KOPT-K1 (cell line): Measurements from ENCODE around the gene KRT12.
"Not testable (repeated sequence)": the region's sequence is repeated elsewhere in the genome, so short reads cannot be mapped to it uniquely, and the experiment has no call there.

Source experiments
- H3K27ac ChIP-seq: fragments of 200-600 bp; sonication (generic); 2 replicates; pipeline ENCODE4 v1.5.1; 2016; ENCODE audit warnings: antibody characterized with exemption, mild to moderate bottlenecking, low read depth, low read length; ENCODE audit not compliant: poor library complexity, severe bottlenecking
- H3K36me3 ChIP-seq: fragments of 200-600 bp; sonication (generic); 2 replicates; pipeline ENCODE4 v1.5.1; 2017; ENCODE audit warnings: antibody characterized with exemption, mild to moderate bottlenecking, low read length, moderate library complexity; ENCODE audit not compliant: insufficient read depth
- H3K9me3 ChIP-seq: fragments of 200-600 bp; sonication (generic); 2 replicates; pipeline ENCODE4 v1.5.1; 2017; ENCODE audit warnings: antibody characterized with exemption, low read length, mild to moderate bottlenecking; ENCODE audit not compliant: insufficient read depth, poor library complexity, severe bottlenecking

The KRT12 gene

DNA sequence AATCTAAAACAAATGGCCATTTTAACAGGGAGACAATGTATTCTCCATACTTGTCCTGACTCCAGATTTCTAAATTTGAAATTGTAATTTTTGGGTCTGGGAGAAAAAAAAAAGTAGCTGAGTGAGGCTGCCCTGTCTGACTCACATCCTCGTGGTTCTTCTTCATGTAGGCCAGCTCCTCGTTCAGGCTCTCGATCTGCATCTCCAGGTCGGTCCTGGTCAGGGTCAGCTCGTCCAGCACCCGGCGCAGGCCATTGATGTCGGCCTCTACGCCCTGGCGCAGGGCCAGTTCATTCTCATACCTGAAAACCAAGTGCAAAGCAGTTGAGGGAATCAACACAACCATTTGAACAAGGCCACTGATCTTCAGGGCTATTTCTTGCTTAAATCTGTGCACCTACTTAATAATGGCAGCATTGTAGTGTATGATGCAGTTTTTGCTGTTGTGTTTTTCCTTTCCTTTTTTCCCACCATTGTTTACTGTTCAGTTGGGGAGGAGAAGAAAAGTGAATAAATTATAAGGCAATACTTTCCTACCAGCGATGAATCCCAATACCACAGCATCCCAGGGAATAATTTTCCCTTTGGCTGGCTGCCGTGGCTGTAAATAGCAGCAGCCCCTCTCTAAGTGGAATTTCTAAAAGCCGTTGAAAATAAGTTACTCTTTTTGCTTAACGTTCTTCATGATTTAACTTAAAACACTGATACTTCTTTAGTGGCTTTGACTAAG is 2.2 kb downstream of the KRT12 start:
- Histone ChIP-seq H3K36me3 (no peaks in the 10 kb centered on the region), H3K27ac (no peak overlapping the region), H3K9me3 (no peaks in the 10 kb centered on the region)

DNA sequence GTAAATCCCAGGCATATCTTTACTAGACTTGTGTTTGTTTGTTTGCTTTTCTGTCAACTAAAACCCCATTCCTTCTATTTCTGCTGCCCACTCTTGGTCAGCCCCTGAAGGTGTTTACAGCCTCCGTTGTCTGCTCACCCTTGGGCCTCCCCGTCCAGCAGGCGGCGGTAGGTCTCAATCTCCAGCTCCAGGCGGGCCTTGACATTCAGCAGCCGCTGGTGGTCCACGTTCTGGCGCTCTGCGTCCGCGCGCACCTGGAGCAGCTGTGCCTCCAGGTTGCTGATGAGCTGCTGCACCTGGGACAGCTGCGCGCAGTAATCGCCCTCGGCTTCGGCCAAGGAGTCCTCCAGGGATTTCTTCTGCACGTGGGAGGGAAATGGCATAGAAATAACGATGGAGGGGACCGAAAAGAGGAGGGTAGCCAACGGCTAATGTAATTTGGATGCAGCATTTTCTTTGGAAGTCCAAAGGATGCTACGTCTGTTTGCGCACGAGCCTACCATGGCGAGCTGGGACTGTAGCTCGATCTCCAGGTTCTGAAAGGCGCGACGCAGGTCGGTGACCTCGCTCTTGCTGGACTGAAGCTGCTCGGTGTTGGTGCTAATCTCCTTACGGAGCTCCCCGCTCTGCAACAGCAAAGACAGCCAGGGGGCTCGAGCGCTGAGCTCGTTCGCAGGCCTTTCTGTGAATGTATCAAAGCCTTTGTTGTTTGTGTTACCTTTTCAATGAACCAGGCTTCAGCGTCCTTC is 3.9 kb downstream of the KRT12 start:
- Histone ChIP-seq H3K36me3 (no peaks in the 10 kb centered on the region), H3K9me3 (no peaks in the 10 kb centered on the region), H3K27ac (no peak overlapping the region)

DNA sequence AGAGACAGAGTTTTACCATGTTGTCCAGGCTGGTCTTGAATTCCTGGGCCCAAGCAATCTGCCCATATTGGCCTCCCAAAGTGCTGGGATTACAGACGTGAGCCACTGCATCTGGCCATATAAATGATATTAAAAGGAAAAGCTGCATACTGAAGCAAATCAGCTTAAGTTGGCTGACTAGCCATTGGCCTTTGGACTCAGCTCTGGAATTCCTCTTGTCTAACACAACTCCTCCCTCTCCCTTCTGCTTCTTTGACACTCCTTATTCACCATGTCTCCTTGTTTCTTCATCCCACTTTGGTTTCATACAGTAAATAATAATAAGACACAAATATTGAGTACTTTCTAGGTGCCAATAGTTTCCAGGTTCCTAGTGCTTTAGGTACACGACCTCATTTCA is 7.5 kb downstream of the KRT12 start:
- no peaks in the 10 kb centered on the region for H3K36me3 ChIP-seq
- H3K27ac ChIP-seq: no peak overlapping the region
- no peaks in the 10 kb centered on the region for H3K9me3 ChIP-seq

DNA sequence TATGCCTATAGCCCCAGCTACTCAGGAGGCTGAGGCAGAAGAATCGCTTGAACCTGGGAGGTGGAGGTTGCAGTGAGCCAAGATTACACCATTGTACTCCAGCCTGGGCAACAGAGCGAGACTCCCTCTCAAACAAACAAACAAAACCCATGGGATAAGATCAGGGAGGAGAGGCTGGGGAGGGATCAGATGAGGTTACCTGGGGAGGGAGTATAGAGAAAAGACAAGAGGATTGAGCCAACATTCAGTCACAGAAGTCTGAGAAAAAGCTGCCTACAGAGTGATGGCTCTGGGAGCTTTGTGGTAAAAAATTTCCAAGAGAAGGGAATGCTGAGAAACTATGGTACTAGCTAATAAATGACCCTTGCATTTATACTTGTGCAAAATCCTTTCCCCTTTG is 8.4 kb downstream of the KRT12 start:
- H3K9me3 ChIP-seq, H3K36me3 ChIP-seq, H3K27ac ChIP-seq: not testable (repeated sequence)

DNA sequence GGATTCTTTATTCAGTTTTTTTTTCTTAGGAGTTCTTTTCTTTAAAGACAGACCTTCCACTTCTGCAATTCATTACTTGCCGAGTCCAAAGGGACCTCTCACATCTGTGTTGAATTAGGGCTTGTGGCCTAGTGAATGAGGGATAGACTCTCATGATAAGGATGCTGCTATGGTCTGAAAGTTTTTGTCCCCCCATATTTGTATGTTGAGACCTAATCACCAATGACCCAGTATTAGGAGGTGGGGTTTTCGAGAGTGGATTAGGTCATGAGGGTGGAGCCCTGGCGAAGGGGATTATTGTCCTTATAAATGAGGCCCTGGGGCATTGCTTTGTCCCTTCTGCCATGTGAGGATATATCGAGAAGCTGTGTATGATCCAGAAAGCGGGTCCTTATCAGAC is 9.5 kb downstream of the KRT12 start:
- H3K36me3 ChIP-seq: no peaks in the 10 kb centered on the region
- H3K9me3 ChIP-seq: no peaks in the 10 kb centered on the region
- no peak overlapping the region for H3K27ac ChIP-seq

DNA sequence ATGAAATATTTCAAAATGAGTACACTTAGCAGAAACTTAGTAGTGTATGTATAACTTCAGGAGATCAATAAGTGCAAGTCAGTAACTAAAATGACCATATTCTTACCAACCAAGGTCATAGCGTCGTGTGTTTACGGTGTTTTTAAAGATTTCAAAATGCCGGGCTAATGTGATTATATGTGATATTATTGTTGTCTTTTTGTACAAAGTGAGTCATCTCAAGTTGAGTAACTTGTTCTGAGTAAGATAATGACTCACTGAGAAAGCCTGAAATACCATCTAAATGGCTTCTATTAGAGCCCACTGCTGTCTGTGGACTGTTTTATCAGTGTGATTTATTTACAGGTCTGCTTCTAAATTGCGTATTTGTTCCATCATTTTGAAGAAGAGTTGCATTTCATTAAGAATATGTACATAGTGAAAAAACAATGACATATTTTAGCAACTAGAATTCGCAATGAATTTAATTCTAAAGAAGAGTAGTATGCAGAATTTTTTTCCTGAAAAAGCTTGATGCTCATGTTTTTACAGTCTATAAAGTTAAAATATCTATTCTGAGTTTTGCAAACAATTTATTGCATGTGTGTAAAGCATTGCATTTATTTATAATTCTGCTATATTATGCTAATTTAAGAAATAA is 12.7 kb downstream of the KRT12 start:
- no peaks in the 10 kb centered on the region for H3K9me3 ChIP-seq
- H3K36me3 ChIP-seq: no peaks in the 10 kb centered on the region
- no peak overlapping the region for H3K27ac ChIP-seq

DNA sequence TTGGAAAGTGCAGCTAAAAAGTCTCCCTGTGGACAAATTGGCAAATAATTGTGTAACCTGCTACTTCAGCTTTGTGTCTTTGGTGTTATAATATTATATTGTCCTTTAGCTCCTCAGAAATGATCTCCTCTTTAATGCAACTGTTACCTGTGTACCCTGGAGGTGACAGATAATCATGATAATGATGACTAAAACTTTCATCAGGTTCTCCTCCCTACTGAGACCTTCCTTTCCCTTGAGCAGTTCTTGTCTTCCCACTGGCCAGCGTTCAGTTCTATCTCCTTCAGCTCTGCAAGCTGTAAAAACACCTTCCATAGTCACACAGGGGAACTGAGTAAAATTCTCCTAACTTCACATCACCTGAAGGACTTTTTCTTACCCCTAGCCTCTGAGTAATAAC is 14.7 kb downstream of the KRT12 start:
- no peaks in the 10 kb centered on the region for H3K36me3 ChIP-seq
- H3K27ac ChIP-seq: no peak overlapping the region
- H3K9me3 ChIP-seq: no peaks in the 10 kb centered on the region

DNA sequence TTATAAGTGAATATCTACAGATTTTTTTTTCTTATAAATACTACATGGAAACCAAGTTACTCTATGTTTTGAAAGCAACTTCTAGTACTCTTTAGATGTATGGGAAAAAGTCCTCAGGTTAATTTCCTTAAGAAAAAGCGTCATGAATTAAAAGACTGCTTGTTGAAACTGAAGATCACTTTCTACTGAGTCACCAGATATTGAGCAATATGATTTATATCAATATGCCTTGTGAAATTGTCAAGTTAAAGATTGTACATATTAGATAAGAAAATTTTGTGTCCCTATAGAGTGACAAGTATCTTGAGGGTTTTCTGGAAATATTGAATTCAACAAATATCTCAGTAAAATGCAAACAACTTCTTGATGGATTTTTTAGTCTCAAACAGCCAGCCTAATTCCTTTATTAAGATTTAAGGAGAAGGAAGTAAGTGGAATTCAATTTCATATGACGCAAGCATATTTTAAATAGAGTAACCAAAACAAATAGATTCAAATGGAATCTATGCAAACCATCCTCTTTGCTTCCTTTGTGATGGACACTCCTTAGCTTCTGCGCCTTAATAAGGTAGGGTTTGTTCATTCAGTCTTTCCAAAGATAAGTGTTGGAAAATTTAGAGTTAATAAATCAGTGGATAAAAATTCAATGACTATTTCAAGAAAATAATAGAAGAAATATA is 16.6 kb downstream of the KRT12 start:
- H3K27ac ChIP-seq: no peak overlapping the region
- H3K9me3 ChIP-seq: no peaks in the 10 kb centered on the region
- no peaks in the 10 kb centered on the region for H3K36me3 ChIP-seq

DNA sequence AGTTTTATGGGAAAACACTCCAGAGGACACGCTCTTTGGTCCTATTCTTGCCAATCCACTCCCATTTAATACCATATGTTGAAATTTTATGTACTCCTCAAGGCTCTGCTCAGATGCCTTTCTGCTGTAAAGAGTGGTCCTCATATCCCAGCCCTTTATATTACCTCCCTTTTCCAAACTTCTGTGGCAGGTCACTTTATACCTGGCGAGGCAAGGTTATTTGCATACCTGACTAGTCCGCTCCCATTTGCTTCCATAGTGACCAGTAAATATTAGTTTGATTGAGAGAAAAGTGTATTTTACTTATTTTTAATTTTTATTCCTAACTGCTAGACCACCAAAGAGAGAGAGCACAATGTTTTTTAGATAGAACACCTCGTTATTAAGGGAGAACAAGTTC is 17.3 kb downstream of the KRT12 start:
- no peak overlapping the region for H3K27ac ChIP-seq
- no peaks in the 10 kb centered on the region for H3K9me3 ChIP-seq
- H3K36me3 ChIP-seq: no peaks in the 10 kb centered on the region

DNA sequence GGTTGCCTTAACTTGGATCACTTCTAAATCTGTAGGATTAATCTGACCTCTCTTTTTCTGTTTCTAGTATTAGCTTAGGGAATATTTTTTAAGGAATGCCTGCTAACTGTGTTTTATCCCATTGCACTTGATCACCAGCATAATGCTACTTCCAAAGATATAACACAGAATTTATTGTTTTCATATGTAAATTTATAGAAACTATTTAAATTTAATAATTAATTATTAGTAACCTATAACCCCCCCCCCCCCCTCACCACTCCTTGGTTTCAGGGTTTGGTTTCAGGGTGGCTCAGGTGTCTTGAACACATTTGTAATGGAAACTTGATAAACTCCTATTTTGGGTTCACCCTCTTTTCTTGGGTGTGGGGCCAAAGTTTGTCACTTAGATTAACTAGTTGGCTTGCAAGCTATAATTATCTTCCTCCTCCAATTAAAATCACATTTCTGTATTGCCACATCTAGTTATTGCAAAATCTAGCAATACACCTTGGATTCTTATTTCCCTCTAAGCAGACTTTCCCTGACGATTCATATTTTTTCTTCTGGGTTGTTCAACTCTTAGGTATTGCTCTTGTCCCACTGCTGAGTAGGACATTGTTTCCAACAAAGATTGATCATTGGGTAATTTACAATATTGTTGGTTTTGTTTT is 18.3 kb downstream of the KRT12 start:
- H3K27ac ChIP-seq: no peak overlapping the region
- no peaks in the 10 kb centered on the region for H3K36me3 ChIP-seq
- no peaks in the 10 kb centered on the region for H3K9me3 ChIP-seq

DNA sequence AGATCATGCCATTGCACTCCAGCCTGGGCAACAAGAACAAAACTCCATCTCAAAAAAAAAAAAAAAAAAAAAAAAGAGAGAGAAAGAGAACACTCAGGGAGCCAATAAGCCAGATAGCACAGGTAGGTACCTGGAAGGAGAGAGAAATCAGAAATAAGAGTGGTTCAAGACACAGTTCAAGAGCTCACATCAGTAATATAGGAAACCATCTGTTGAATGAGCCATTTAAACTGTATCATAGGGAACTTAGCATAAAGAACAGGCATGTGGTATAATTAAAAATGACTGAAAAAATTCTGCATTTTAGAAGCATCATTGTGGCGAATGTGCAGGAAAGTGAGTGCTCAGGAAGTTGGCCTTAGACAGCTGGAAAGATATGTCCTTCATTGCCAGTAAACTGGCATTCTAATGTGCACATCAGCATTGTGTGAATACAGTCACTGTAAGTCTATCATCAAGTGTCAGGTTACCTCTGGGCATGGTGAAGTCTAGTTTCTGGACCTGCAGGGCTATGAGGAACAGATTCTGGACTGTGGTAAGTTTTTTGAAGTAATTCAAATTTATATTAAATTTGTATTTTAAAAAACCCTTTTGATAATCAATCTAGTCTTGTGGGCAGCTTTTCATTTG is 20.4 kb downstream of the KRT12 start:
- Histone ChIP-seq H3K27ac (no peak overlapping the region), H3K36me3 (no peaks in the 10 kb centered on the region), H3K9me3 (no peaks in the 10 kb centered on the region)

DNA sequence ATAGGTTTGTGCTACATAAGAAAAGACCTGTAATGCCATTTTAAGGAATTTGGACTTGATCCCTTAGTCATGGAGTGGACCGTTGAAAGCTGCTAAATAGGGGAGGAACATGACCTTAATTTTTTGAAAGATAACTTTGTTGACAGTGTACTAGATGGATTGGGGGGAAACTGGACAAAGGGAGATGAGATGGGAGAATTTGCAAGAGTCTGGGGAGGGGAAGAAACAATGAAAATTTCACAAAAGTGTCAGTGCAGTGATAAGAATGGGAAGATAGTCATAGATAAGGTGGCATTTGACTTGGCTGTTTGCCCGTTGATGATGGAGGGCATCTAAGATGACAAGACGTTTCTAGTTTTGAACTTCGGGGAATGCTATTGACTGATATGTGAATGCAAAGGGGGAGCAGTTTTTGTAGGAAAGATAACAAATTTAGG is 22.3 kb downstream of the KRT12 start:
- Histone ChIP-seq H3K36me3 (no peaks in the 10 kb centered on the region), H3K9me3 (no peaks in the 10 kb centered on the region), H3K27ac (no peak overlapping the region)

DNA sequence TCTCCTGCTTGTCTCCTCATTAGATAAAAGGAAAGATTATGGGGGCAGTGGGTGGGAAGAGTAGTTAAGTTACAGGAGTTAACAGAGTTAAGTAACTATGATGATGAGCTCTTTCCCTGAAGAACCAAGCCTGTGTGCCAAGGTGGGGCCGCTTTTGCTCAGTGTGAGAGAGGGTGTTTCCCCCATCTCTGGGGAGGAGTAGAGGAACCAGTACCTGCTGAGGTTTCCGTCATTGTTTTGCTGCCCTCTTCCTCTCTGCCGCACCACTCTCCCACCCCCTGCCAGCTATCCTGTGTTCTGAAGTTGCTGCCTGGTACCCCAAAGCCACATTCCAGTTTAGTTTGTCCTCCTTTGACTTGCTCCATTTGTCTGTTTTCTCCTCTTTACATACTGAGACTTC is 23.8 kb downstream of the KRT12 start:
- H3K9me3 ChIP-seq: no peaks in the 10 kb centered on the region
- no peaks in the 10 kb centered on the region for H3K36me3 ChIP-seq
- H3K27ac ChIP-seq: no peak overlapping the region

DNA sequence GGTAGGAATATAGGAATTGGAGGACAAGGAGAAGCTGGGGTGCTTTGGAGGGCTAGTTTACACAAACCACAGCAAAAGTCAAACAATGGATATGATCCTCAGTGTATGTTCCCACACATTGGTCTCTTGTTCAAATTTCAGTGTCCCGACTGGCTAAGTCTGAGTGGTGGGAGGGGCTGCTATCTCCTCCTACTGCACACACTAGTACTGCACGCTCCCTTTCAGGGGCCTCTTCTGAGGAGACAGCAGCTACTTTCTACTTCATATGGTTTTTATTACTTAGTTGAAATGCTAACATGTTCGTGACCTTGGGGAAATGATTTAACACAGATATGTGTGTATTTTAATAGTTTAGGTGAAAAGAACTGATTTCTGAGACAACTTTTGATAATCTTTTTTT is 25.8 kb downstream of the KRT12 start:
- no peak overlapping the region for H3K27ac ChIP-seq
- H3K9me3 ChIP-seq: no peaks in the 10 kb centered on the region
- no peaks in the 10 kb centered on the region for H3K36me3 ChIP-seq
